SK-N-SH treated with all-trans-retinoic acid at 6 μM for 48 hours (cell line): Measurements from ENCODE around the gene CHD3.

Experiments
- ATAC-seq: fragments of 200-7000 bp; cut with Tn5 transposase; 3 replicates; pipeline ENCODE4 v1.9.1; 2020; ENCODE audit warnings: mild to moderate bottlenecking, moderate library complexity
- ARNTL ChIP-seq: fragments of 450-650 bp; formaldehyde crosslinking; IDR thresholded peaks from 2 replicates; pipeline ENCODE4 v1.5.0; 2020; ENCODE audit warnings: low read depth, mild to moderate bottlenecking, moderate library complexity, borderline replicate concordance
- BACH2 ChIP-seq: fragments of 250-450 bp; sonication (Bioruptor Pico); IDR thresholded peaks from 2 replicates; pipeline ENCODE4 v1.9.0; 2021; ENCODE audit warnings: mild to moderate bottlenecking, borderline replicate concordance
- ESRRG ChIP-seq: fragments of 250-450 bp; sonication (Bioruptor Pico); IDR thresholded peaks from 2 replicates; pipeline ENCODE4 v1.6.1; 2021; ENCODE audit warnings: mild to moderate bottlenecking
- GLIS3 ChIP-seq: fragments of 250-450 bp; sonication (Bioruptor Pico); IDR thresholded peaks from 2 replicates; pipeline ENCODE4 v1.5.0; 2020; ENCODE audit warnings: mild to moderate bottlenecking, moderate library complexity
- ISL1 ChIP-seq: fragments of 250-450 bp; sonication (Bioruptor Pico); IDR thresholded peaks from 2 replicates; pipeline ENCODE4 v2.1.2; 2022; ENCODE audit warnings: mild to moderate bottlenecking, moderate library complexity
- OSR1 ChIP-seq: fragments of 250-450 bp; sonication (Bioruptor Pico); IDR thresholded peaks from 2 replicates; pipeline ENCODE4 v1.8.0; 2022; ENCODE audit warnings: moderate library complexity, mild to moderate bottlenecking, inconsistent platforms
- PPARA ChIP-seq: fragments of 250-450 bp; sonication (Bioruptor Pico); IDR thresholded peaks from 2 replicates; pipeline ENCODE4 v1.5.0; 2020; ENCODE audit warnings: mild to moderate bottlenecking, borderline replicate concordance
- SNAI2 ChIP-seq: fragments of 250-450 bp; sonication (Bioruptor Pico); IDR thresholded peaks from 2 replicates; pipeline ENCODE4 v1.5.0; 2020; ENCODE audit warnings: mild to moderate bottlenecking, moderate library complexity
- TCF4 ChIP-seq: fragments of 250-450 bp; sonication (Bioruptor Pico); IDR thresholded peaks from 2 replicates; pipeline ENCODE4 v1.8.0; 2021; ENCODE audit warnings: mild to moderate bottlenecking, moderate library complexity, borderline replicate concordance
- TOX ChIP-seq: fragments of 250-450 bp; sonication (Bioruptor Pico); IDR thresholded peaks from 2 replicates; pipeline ENCODE4 v1.8.0; 2021; ENCODE audit warnings: mild to moderate bottlenecking, moderate library complexity, borderline replicate concordance
- ZC3H10 ChIP-seq: fragments of 250-450 bp; sonication (Bioruptor Pico); IDR thresholded peaks from 2 replicates; pipeline ENCODE4 v1.5.1; 2021; ENCODE audit warnings: mild to moderate bottlenecking, moderate library complexity
- ZFP3 ChIP-seq: fragments of 250-450 bp; sonication (Bioruptor Pico); IDR thresholded peaks from 2 replicates; pipeline ENCODE4 v1.5.0; 2020; ENCODE audit warnings: mild to moderate bottlenecking, moderate library complexity
- ZFP30 ChIP-seq: fragments of 450-650 bp; formaldehyde crosslinking; IDR thresholded peaks from 2 replicates; pipeline ENCODE4 v1.5.0; 2022; ENCODE audit warnings: mild to moderate bottlenecking, moderate library complexity
- ZNF565 ChIP-seq: fragments of 450-650 bp; formaldehyde crosslinking; conservative IDR thresholded peaks from 2 replicates; pipeline ENCODE4 v1.5.0; 2020; ENCODE audit warnings: low read depth, mild to moderate bottlenecking, moderate library complexity
- ZNF70 ChIP-seq: fragments of 450-650 bp; formaldehyde crosslinking; IDR thresholded peaks from 2 replicates; pipeline ENCODE4 v1.5.0; 2020; ENCODE audit warnings: mild to moderate bottlenecking, moderate library complexity
- ZNF8 ChIP-seq: fragments of 450-650 bp; formaldehyde crosslinking; IDR thresholded peaks from 2 replicates; pipeline ENCODE4 v1.5.0; 2020; ENCODE audit warnings: mild to moderate bottlenecking, moderate library complexity
- TF ChIP-seq, protein P1 (sequence below): fragments of 250-450 bp; sonication (Bioruptor Pico); IDR thresholded peaks from 2 replicates; pipeline ENCODE4 v1.5.1; 2020; ENCODE audit warnings: low read depth, mild to moderate bottlenecking, moderate library complexity
- TF ChIP-seq, protein P2 (sequence below): fragments of 250-450 bp; sonication (Bioruptor Pico); IDR thresholded peaks from 2 replicates; pipeline ENCODE4 v1.8.0; 2021; ENCODE audit warnings: low read depth, mild to moderate bottlenecking, moderate library complexity, borderline replicate concordance
- TF ChIP-seq, protein P3 (sequence below): fragments of 250-450 bp; sonication (Bioruptor Pico); IDR thresholded peaks from 2 replicates; pipeline ENCODE4 v1.8.0; 2020; ENCODE audit warnings: mild to moderate bottlenecking, moderate library complexity, borderline replicate concordance
- TF ChIP-seq, protein P4 (sequence below): fragments of 250-450 bp; sonication (Bioruptor Pico); IDR thresholded peaks from 2 replicates; pipeline ENCODE4 v1.5.0; 2020; ENCODE audit warnings: mild to moderate bottlenecking, moderate library complexity
- TF ChIP-seq, protein P5 (sequence below): fragments of 250-450 bp; sonication (Bioruptor Pico); IDR thresholded peaks from 2 replicates; pipeline ENCODE4 v1.5.1; 2021; ENCODE audit warnings: mild to moderate bottlenecking, moderate library complexity

CHD3 gene

DNA sequence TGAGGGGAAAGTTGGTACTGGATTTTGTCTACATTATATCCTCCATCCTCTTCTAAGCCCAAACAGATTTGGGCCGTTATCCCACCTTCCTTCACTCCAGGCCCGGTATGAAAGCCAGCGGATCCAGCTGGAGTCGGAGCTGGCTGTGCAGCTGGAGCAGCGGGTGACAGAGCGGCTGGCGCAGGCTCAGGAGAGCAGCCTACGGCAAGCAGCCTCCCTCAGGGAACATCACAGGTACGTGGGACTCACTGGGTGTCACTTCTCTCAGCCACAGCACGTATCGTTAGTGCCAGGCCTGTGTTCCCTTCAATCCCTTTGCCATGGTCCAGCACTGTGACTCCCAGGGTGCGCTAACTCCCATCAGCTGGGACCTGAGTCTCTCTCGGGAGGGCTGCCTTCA lies 54.7 kb downstream of the CHD3 start (continued):
- TF ChIP-seq, protein P1, sequence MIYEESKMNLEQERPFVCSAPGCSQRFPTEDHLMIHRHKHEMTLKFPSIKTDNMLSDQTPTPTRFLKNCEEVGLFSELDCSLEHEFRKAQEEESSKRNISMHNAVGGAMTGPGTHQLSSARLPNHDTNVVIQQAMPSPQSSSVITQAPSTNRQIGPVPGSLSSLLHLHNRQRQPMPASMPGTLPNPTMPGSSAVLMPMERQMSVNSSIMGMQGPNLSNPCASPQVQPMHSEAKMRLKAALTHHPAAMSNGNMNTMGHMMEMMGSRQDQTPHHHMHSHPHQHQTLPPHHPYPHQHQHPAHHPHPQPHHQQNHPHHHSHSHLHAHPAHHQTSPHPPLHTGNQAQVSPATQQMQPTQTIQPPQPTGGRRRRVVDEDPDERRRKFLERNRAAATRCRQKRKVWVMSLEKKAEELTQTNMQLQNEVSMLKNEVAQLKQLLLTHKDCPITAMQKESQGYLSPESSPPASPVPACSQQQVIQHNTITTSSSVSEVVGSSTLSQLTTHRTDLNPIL, result no peak
- TF ChIP-seq, all 23 proteins: peak for 0

DNA sequence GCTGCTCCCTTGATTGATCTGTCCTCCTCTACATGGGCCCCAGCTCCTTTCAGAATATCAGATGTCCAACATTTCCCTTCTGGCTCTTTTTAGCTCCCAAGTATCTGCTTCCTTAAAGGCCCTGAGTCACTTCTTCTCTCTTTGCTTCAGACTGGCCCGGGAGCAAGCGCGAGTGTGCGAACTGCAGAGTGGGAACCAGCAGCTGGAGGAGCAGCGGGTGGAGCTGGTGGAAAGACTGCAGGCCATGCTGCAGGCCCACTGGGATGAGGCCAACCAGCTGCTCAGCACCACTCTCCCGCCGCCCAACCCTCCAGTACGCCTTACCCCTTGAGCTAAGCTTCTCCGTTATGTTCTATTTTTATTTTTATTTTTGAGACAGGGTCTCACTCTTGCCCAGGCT lies 55.7 kb downstream of the CHD3 start:
- ATAC-seq, result no peak
- no peak for TF ChIP-seq TCF4
- TF ChIP-seq ZNF8 (CRISPR knock-in tag), result no peak
- TF ChIP-seq, protein P2, sequence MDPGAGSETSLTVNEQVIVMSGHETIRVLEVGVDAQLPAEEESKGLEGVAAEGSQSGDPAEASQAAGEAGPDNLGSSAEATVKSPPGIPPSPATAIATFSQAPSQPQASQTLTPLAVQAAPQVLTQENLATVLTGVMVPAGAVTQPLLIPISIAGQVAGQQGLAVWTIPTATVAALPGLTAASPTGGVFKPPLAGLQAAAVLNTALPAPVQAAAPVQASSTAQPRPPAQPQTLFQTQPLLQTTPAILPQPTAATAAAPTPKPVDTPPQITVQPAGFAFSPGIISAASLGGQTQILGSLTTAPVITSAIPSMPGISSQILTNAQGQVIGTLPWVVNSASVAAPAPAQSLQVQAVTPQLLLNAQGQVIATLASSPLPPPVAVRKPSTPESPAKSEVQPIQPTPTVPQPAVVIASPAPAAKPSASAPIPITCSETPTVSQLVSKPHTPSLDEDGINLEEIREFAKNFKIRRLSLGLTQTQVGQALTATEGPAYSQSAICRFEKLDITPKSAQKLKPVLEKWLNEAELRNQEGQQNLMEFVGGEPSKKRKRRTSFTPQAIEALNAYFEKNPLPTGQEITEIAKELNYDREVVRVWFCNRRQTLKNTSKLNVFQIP, result no peak
- no peak for TF ChIP-seq PPARA (CRISPR knock-in tag)
- TF ChIP-seq ARNTL, result no peak
- TF ChIP-seq SNAI2 (CRISPR knock-in tag), result no peak
- TF ChIP-seq GLIS3 (CRISPR knock-in tag), result no peak
- no peak for TF ChIP-seq TOX
- TF ChIP-seq, protein P3, sequence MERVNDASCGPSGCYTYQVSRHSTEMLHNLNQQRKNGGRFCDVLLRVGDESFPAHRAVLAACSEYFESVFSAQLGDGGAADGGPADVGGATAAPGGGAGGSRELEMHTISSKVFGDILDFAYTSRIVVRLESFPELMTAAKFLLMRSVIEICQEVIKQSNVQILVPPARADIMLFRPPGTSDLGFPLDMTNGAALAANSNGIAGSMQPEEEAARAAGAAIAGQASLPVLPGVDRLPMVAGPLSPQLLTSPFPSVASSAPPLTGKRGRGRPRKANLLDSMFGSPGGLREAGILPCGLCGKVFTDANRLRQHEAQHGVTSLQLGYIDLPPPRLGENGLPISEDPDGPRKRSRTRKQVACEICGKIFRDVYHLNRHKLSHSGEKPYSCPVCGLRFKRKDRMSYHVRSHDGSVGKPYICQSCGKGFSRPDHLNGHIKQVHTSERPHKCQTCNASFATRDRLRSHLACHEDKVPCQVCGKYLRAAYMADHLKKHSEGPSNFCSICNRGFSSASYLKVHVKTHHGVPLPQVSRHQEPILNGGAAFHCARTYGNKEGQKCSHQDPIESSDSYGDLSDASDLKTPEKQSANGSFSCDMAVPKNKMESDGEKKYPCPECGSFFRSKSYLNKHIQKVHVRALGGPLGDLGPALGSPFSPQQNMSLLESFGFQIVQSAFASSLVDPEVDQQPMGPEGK (CRISPR knock-in tag), result no peak
- TF ChIP-seq ZFP3 (CRISPR knock-in tag), result no peak
- no peak for TF ChIP-seq BACH2 (CRISPR knock-in tag)

DNA sequence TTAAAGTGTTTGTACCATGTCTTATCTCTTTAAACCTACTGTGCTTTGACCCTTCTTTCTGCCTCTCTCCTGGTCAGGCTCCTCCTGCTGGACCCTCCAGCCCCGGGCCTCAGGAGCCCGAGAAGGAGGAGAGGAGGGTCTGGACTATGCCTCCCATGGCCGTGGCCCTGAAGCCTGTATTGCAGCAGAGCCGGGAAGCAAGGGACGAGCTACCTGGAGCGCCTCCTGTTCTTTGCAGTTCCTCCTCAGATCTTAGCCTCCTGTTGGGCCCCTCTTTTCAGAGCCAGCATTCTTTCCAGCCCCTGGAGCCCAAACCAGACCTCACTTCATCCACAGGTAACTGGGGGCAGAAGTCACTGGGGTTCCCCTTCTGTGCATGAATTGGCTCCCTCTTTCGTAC lies 57.1 kb downstream of the CHD3 start:
- no peak for TF ChIP-seq ZNF565 (CRISPR knock-in tag)
- no peak for TF ChIP-seq ZFP3 (CRISPR knock-in tag)
- TF ChIP-seq BACH2 (CRISPR knock-in tag), result no peak
- TF ChIP-seq ZC3H10 (CRISPR knock-in tag), result no peak
- no peak for TF ChIP-seq TOX
- TF ChIP-seq ZFP30 (CRISPR knock-in tag), result no peak
- TF ChIP-seq SNAI2 (CRISPR knock-in tag), result no peak
- TF ChIP-seq ARNTL, result no peak
- no peak for TF ChIP-seq ISL1 (CRISPR knock-in tag)
- TF ChIP-seq, protein P4, sequence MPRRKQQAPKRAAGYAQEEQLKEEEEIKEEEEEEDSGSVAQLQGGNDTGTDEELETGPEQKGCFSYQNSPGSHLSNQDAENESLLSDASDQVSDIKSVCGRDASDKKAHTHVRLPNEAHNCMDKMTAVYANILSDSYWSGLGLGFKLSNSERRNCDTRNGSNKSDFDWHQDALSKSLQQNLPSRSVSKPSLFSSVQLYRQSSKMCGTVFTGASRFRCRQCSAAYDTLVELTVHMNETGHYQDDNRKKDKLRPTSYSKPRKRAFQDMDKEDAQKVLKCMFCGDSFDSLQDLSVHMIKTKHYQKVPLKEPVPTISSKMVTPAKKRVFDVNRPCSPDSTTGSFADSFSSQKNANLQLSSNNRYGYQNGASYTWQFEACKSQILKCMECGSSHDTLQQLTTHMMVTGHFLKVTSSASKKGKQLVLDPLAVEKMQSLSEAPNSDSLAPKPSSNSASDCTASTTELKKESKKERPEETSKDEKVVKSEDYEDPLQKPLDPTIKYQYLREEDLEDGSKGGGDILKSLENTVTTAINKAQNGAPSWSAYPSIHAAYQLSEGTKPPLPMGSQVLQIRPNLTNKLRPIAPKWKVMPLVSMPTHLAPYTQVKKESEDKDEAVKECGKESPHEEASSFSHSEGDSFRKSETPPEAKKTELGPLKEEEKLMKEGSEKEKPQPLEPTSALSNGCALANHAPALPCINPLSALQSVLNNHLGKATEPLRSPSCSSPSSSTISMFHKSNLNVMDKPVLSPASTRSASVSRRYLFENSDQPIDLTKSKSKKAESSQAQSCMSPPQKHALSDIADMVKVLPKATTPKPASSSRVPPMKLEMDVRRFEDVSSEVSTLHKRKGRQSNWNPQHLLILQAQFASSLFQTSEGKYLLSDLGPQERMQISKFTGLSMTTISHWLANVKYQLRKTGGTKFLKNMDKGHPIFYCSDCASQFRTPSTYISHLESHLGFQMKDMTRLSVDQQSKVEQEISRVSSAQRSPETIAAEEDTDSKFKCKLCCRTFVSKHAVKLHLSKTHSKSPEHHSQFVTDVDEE, result no peak
- TF ChIP-seq GLIS3 (CRISPR knock-in tag), result no peak
- no peak for ATAC-seq

DNA sequence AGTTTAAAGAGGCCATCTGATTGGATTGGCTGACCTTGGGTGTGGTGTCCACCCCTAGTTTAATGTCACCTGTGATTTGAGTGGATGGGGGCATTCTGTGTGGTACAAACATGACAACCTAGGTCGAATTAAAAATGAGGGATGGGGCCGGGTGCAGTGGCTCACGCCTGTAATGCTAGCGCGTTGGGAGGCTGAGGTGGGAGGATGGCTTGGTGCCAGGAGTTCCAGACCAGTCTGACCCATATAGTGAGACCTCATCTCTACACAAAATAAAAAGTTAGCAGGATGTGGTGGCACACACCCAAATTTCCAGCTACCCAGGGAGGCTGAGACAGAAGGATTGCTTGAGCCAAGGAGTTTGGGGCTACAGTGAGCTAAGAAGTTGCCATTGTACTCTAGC lies 57.9 kb downstream of the CHD3 start:
- ATAC-seq, result no peak
- TF ChIP-seq ZNF8 (CRISPR knock-in tag) (no peak), ZFP3 (CRISPR knock-in tag) (no peak), ESRRG (no peak), ZNF565 (CRISPR knock-in tag) (no peak), ISL1 (CRISPR knock-in tag) (no peak), ZC3H10 (CRISPR knock-in tag) (no peak), SNAI2 (CRISPR knock-in tag) (no peak), GLIS3 (CRISPR knock-in tag) (no peak), OSR1 (CRISPR knock-in tag) (no peak), ZNF70 (CRISPR knock-in tag) (no peak)
- TF ChIP-seq, protein P1, result no peak
- TF ChIP-seq, protein P4, result no peak
- TF ChIP-seq, protein P3 (CRISPR knock-in tag), result no peak
- TF ChIP-seq, protein P5, sequence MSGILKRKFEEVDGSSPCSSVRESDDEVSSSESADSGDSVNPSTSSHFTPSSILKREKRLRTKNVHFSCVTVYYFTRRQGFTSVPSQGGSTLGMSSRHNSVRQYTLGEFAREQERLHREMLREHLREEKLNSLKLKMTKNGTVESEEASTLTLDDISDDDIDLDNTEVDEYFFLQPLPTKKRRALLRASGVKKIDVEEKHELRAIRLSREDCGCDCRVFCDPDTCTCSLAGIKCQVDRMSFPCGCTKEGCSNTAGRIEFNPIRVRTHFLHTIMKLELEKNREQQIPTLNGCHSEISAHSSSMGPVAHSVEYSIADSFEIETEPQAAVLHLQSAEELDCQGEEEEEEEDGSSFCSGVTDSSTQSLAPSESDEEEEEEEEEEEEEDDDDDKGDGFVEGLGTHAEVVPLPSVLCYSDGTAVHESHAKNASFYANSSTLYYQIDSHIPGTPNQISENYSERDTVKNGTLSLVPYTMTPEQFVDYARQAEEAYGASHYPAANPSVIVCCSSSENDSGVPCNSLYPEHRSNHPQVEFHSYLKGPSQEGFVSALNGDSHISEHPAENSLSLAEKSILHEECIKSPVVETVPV (CRISPR knock-in tag), result no peak
